Epidermal melanocyte (primary cell): ENCODE results near the gene OTOF.

ENCODE experiments used
- DNase-seq: peaks from one replicate; pipeline ENCODE4 v3.0.0; 2011; ENCODE audit warnings: low spot score; ENCODE audit not compliant: insufficient read length

The OTOF gene

DNA sequence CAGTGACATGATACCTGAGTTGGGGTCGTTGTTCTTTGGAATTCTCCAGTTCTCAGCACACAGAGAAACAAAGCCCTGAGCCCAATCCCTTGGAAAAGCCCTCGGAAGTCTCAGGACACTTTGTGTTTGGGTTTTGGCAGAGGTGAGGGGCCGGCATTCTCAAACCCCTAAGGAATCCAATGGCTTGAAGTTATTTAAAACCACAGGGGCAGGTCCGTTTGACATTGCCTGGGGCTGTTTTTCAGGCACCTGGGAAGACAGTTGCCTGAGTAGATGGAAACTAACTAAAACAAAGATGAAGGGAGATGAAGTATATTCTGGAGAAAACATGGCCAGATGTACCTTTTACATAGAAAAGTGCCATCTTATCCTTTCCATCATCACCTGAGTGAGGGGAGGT, 22.5 kb upstream of the OTOF start:
- no peak for DNase-seq

DNA sequence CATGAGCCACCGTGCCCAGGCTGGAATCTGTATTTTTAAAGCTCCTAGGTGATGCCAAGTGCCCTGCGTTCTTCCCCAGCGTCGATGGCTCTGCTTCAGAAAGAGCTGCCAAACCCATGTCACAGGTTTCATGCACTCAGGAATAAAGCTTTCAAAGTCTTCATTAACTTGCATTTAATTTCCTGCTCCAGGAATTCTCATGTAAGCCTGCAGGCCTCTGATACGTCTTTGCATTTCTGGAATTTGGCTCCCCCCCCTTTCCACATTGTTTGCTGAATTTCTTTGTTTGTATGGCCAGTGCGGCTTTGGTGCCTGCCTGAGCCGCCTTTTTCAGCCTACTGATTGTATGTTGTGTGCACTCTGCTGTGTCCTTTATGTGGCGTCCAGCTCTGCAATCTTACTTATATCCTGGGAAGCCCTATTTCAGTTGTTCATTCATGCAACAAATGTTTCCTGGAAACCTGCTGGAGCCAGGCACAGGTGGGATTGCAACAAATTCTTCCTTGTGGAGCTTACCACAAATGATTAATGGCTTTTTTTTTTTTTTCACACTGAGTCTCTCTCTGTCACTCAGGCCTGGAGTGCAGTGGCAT, 17.9 kb upstream of the OTOF start:
- no peak for DNase-seq

DNA sequence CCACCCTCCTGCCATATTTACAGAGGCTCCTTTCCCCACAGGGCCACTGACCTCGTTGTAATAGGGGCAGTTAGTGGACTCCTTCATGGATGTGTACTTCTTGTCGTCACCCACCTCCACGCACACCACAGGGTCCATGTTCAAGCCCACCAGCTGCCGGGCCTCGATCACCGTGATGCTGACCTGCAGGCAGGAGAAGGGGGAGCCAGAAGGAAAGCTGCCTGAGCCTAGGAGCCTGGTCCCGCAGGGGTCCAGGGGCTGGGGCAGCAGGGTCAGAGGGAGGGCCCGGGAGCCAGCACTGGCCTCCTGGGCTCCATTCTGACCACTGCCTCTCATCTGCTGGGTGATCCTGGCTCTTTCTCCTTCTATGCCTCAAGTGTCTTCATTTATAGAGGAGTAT, 17.0 kb upstream of the OTOF start:
- no peak for DNase-seq

DNA sequence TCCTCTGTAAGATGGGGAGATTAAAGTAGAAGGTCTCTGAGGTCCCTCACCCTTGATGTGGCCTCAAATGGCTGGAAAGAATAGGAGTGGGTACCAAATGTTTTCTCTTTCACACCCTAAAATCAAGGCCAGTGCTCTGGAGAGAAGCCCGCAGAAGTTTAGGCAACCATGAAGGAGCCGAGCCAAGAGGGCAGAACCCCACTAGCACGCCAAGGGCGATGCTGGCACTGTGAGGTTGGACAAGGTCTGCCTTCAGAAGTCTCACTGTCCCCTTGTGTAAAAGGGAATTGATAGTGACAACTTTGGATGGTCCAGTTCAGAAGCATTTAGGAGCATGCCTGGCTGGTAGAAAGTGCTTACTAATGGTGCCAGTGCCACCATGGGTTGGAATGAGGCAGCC, 16.3 kb upstream of the OTOF start:
- no peak for DNase-seq

DNA sequence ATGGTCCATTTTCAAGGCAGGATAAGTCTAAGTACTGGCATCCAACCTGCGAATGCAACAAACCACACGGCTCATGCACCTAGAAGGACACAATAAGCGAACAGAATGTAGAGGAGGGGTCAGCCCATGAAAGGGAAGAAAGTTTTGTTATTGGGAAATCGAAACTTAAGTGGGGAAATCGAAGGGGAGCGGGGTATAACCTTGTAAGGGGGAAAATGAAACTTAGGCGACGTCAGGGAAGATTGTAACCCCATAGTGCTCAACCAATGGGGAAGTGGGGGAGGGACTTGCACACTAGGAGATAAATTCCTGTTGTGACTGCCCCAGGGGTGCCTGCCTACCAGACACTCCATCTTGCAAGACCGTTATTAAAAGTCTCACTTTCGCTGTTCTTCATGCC, 15.6 kb upstream of the OTOF start:
- DNase-seq = no peak

DNA sequence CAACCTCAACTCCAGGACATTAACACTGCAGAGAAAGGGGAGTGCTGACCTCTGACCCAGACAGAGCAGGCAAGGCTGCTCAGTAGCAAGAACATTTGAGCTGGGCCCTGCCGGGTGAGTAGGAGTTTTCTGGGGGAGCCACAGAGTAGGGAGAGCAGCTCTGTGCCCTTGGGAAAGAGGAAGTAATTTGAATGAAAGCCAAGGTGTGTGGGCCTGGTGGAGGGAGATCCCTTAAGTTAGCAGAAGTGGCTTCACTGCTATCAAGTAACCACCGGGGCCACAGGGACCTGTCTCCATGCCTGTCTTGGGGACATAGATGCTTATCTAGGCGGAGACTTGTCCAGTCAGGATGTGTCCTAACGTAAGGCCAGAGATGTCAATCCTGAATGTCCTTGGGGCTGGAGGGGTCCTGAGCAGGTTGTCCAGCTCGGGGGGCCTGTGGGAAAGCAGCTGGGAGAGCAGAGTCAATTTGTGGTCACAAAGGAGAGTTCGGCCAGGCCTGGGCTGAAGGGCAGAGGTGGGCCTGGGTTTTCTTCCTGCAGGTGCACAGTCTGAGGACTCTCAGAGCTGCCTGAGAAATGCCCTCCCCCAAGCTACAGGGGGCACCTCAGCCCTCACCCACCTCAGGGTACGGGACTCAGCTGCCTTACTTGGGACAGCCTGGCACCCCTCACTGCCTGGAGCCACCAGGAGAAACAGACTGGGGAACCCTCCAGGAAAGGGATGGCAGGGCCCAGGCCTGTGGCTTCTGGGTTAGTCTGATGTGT, 15.0 kb upstream of the OTOF start:
- no peak for DNase-seq

DNA sequence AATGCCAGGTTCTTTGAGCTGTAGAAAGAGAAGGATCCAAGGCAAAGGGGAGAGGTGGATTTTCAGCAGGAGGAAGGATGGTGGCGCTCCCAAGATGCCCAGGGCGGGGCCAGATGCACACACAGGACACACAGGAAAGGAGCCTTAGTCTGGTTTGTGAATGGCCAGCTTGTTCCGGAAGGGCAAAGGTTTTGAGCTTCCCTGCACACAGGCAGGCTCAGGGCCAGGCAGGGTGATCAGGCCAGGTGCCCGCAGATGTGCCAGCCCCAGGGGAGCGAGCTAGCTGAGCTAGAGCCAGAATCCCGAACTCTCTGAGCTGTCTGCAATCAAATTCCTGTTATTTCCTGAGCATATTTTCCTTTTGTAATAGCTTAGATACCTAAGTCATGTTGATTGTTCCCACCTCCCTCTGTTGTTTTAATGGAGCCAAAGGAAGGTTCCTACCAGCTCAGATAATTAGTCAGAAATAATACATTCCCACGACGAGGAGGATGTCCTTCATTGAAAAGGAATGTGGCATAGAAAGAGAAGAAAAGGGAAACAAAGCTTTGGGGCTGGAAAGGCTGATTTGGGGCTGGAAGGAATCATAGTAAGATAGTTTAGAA, 13.7 kb upstream of the OTOF start:
- DNase-seq = no peak

DNA sequence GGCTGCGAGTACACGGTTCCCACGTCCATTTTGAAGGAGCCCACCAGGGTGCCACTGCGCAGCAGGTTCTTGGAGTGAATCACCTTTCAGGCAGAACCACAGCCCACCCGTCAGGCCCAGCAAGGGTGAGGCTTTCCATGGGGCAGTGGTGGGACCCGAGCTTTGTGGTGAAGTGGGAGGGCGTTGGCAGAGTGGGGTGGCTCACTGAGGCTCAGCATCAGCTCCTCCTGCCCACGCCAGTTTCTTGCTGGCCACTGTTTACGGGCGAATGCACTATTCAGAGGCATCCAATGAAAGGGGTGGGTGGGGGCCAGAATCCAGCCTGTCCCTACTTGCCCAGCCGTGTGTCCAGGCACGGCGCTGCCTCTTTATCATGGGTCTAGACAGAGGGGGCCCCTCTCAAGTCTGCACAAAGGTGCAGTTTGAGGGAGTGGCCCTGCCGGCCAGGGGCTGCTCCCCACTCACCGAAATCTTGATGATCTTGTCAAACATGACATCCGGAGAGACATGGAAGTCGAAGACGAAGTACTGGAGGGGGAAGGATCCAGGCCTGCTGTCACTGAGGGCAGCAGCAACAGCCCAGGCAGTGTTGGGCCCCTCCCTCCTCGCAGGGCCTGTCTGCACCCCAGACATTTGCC, 11.4 kb upstream of the OTOF start:
- DNase-seq = no peak

DNA sequence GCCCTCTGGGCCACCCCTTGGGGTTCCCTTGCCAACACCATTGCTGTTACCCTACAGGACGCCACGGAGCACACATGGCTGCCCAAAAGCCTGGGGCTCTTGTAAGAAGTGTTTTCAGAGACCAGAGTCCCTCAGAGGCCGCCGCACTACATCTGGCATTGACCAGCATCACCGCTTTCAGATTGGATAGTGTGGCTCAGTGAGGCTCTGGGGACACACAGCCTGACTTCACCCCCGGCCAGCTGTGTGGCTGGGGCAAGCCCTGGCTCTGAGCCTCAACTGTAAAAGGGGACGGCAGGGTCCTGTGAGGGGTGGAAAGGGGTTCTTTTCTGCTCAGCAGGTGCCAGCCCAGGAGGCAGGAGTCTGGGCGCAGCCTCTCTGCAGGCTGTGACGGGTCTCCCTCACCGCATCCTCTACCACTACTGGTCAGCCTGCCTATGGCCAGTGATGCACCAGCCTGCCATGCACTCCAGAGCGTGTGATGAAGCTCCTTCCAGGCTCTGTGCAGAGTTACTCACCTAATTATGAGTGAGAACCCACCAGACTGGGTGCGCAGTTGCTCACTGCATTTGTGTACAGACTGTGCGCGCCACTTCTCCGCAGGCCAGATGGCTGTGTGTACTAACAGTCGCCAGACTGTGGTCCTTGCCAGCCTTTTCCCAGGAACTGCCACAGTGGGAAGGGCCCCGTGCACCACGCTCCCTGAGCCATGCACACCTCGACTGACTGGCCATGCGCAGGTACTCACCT, 10.7 kb upstream of the OTOF start:
- no peak for DNase-seq

DNA sequence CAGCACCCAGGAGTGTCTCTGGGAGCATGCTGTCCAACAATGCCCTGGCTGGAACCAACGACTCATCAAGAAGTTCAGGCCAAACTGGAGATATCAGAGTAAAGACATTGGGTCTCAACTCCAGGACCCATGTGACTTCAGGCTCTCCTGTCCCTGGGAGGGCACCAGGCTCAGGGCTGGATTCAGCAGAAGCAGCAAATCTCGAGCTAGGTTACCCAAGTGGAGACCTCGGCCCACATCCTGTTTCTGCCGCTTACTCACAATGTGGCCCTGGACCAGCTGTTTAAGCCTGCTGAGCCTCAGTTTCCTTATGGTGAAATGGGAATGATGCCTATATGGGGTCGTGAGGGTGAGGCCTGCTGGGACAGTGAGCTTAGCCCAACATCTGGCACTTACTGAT, 9.3 kb upstream of the OTOF start:
- DNase-seq = no peak

DNA sequence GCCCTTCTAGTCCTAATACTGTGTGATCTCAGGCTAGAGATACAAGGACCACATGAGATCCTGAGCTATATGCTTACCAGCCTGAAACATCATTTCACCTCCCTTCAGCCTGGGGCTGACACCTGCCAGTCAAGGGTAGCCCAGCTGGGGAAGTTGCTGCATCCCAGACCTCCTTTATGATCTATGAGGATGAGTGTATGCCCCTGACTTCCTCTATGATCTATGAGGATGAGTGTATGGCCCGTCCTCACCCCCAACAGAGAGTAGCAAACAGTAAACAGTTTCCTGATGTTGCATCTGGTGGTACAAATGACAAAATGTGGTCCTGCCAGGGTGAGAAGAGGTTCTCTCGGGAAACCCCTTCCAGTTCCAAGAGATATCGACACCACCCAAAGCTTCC, 8.9 kb upstream of the OTOF start:
- DNase-seq = no peak

DNA sequence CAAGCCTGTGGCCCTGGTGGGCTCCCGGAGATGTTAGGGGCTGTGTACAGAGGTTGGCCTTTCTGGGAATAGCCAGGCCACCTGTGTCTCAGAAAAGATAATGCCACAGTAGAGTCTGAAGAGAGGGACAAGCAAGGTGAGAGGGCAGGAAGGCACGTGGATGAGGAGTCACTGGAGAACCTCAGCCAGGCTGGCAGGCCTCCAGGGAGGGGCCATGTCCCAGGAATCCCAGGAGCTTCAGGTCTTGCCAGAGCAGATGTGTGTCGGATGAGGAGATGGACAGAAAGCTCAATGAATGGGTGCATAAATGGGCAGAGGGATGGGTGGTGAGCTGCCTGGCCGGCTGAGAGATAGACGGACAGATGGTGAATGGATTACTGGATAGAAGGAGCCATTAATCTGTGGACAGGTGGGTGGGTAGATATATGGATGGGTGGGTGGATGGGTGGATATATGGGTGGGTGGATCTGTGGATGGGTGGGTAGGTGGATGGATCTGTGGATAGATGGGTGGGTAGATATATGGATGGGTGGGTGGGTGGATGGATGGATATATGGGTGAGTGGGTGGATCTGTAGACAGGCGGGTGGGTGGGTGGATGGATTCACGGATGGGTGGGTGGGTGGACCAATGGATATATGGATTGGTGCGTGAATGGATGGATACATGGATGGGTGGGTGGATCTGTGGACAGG, 7.9 kb upstream of the OTOF start:
- no peak for DNase-seq

DNA sequence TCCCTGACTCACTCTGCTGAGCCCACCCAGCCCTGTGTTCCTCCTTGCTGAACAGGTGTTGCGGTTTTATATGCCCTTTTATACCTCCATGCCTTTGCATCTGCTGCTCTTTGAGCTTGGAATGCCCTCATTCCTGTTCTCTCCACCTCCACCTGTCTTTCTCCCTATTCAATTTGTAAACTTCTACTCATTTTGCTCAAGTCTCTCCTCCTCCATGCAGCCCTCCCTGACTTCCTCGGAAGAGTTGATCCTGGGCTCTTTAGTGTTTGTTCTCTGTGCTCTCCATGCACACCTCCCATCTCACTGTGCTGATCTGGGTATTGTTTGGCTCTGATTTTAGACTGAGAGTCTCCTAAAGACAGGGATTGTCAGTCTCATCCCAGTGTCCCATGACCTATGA, 7.2 kb upstream of the OTOF start:
- no peak for DNase-seq

DNA sequence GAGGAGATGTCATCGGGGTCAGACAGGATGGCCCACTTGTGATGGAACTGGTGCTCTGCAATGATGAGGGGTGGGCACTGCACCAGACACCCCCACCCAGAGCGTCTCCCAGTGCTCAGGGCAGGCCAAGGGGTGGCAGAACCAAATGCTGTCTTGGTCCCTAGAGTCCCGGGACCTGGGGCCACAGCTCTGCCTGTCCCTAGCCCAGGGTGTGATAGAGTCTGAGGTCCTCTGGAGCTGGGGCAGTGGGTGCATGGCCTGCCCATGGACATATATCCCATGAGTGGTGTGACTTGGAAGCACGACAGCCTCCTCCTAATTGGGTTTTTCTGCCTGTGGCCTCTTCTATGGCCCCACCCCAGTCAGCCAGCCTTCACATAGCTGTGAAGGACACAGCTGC, 6.7 kb upstream of the OTOF start:
- no peak for DNase-seq

DNA sequence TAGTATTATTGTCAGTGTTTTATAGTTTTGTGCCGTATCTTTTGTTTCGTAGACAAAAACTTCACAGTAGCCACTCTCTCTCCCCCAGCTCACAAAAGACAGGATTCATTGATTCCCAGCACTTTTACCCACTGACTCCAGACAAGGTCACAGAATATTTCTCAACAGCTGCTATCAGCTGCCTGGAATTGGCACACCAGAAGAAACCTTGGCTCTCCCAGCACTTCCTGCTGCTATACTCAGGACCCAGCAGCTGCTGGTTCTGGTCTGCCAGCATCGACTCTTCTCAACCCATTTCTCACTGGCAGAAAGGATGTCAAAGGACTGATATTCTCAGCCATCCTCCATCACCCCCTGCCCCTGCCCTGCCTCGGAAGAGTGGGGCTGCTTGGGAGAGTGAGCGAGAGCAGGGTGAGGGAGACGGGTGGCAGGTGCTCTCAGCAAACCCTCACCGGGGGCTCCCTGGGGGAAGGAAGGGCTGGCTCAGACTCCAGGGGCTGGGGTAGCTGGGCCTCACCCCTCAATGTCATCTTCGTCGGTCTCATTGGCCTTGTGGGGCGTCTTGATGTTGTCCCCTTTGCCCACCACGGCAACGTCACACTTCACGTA, 6.1 kb upstream of the OTOF start:
- no peak for DNase-seq

DNA sequence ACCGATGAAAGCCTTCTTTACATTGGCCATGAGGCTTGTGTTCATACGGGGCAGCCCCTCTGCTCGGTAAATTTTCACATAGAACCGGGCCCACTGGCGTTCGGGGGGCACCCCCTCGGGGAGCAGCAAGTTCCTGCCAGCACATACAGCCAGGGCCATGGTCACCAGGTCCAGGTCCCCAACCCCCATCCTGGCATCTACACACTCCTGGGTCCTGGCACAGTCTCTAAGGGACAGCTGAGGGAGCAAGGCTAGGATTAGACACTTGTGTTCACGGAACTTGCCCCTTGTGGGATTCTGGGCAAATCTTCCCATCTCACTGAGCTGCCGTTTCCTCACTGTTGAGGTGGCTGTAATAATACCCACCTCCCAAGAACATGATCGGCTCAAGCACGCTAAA, 5.6 kb upstream of the OTOF start:
- no peak for DNase-seq

DNA sequence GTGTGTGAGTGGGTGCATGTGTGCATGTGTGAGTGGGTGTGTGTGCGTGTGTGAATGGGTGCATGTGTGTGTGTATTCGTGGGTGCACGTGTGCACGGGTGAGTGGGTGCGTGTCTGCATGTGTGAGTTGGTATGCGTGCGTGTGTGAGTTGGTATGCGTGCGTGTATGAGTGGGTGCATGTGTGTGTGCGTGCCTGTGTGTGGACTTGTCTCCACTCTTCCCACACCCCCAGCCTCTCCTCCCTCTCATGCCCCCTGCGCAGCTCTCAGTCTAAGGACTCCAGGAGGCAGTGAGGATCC, 5.1 kb upstream of the OTOF start:
- no peak for DNase-seq

DNA sequence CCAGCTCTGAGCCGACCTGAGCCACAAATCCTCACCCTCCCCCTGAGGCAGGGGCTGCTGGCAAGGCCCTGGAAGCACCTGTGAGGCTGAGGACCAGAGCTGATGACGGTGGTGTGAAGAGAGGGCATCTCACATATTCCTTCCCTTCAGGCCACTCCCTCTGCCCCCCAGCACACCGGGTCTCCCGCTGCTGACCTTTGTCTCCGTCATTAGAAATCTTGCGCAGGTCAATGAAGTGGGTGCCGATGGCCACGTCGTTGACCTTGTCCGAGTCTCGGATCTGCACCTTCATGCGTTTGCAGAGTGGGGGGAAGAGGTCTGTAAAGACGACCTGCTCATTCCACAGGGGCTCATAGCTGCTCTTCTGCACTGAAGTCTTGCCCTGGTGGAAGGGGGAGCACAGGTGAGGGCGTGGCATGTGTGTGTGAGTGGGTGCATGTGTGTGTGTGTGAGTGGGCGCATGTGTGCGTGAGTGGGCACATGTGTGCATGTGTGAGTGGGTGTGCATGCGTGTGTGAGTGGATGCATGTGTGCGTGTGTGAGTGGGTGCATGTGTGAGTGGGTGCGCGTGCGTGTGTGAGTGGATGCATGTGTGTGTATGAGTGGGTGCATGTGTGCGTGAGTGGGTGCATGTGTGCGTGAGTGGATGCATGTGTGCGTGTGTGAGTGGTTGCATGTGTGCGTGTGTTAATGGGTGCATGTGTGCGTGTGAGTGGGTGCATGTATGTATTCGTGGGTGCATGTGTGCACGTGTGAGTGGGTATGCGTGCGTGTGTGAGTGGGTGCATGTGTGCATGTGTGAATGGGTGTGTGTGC, 4.5 kb upstream of the OTOF start:
- DNase-seq = no peak

DNA sequence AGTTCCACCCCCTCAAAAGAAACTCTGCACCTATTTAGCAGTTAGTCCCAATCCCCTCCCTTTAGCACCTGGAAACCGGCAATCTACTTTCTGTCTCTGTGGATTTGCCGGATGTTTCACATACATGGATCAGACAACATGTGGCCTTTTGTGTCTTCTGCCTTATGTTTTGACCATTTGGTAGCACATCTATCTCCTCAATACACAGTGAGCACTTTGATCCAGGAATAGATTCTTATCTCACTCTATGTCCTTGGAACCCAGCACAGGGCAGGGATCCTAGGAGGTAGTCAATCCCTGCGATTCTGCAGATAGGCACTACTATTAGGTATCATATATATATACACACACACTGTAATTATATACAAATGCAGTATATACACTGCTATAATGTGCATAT, 3.8 kb upstream of the OTOF start:
- DNase-seq = no peak
